ENCODE data around the gene ZBTB3.

DNA sequence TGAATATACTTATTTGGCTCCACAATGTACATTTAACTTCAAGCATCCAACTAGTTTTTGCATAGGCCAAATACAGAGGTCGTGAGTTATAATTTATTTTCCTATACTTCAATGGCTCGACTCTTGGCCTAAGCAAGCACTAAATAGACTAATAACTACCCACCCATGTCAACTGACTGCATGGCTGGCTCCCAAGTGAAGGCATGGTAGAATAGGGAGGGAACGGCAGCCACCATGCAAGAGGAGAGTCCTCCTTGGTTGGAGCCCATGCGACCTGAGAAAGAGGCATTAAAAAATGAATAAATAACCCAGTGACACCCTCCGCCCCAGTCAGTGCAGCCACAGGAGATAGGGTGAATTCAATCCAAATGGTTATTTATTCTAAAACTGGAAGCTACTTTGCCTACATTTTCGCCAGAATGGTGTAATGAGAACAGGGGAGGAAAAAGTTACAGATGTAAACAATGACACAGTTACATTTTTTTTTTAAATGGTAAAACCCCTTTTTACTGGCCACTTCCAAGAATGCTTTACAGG lies 41.6 kb downstream of the ZBTB3 start:
- TF ChIP-seq, protein P1, sequence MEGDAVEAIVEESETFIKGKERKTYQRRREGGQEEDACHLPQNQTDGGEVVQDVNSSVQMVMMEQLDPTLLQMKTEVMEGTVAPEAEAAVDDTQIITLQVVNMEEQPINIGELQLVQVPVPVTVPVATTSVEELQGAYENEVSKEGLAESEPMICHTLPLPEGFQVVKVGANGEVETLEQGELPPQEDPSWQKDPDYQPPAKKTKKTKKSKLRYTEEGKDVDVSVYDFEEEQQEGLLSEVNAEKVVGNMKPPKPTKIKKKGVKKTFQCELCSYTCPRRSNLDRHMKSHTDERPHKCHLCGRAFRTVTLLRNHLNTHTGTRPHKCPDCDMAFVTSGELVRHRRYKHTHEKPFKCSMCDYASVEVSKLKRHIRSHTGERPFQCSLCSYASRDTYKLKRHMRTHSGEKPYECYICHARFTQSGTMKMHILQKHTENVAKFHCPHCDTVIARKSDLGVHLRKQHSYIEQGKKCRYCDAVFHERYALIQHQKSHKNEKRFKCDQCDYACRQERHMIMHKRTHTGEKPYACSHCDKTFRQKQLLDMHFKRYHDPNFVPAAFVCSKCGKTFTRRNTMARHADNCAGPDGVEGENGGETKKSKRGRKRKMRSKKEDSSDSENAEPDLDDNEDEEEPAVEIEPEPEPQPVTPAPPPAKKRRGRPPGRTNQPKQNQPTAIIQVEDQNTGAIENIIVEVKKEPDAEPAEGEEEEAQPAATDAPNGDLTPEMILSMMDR (conservative IDR thresholded peaks at IDR 0.05 in 1 of 2, IDR thresholded peaks at IDR 0.05 in 1 of 2; ENCODE audit: low read depth in 1 of 2, low read length in 2 of 2): no peak
- TF ChIP-seq EZH2 (IDR thresholded peaks at IDR 0.05; ENCODE audit: low read length, missing control alignments): no peak

Measured in fibroblast of lung (primary cell).